WERI-Rb-1 (cell line): ENCODE results near the gene TRIM38.
"Not testable (repeated sequence)": the region's sequence is repeated elsewhere in the genome, so short reads cannot be mapped to it uniquely, and the experiment has no call there.

Experiments used
- DNase-seq: peaks from one replicate; pipeline ENCODE4 v3.0.0-alpha.2; 2020
- H3K27ac ChIP-seq: fragments of 250-450 bp; sonication (Bioruptor Pico); 2 replicates; pipeline ENCODE4 v1.5.1; 2020; ENCODE audit warnings: mild to moderate bottlenecking, moderate library complexity
- H3K27me3 ChIP-seq: fragments of 250-450 bp; sonication (Bioruptor Pico); 2 replicates; pipeline ENCODE4 v1.5.1; 2021; ENCODE audit warnings: mild to moderate bottlenecking, low read depth, moderate library complexity; ENCODE audit not compliant: insufficient read depth, severe bottlenecking
- H3K36me3 ChIP-seq: fragments of 250-450 bp; sonication (Bioruptor Pico); 2 replicates; pipeline ENCODE4 v1.5.1; 2020; ENCODE audit warnings: mild to moderate bottlenecking, moderate library complexity
- H3K4me3 ChIP-seq: 2 replicates; pipeline ENCODE4 v1.5.1; 2011; ENCODE audit warnings: low read depth, mild to moderate bottlenecking, control low read depth, low read length
- H3K9me3 ChIP-seq: fragments of 250-450 bp; sonication (Bioruptor Pico); 2 replicates; pipeline ENCODE4 v1.5.1; 2021; ENCODE audit warnings: mild to moderate bottlenecking, moderate library complexity; ENCODE audit not compliant: severe bottlenecking
- CTCF ChIP-seq: IDR thresholded peaks from 2 replicates; pipeline ENCODE4 v1.5.1; 2011; ENCODE audit warnings: low read depth, mild to moderate bottlenecking, control low read depth, inconsistent platforms, low read length

TRIM38 gene

GRCh38 chr6:26012061-26012460, 49.5 kb downstream of the TRIM38 start:
- no peaks in the 10 kb centered on the region for H3K27me3 ChIP-seq
- no peaks in the 10 kb centered on the region for H3K36me3 ChIP-seq
- no peak for DNase-seq
- H3K27ac ChIP-seq = no peak overlapping the region
- no peak overlapping the region for H3K4me3 ChIP-seq
- no peak for TF ChIP-seq CTCF
- no peaks in the 10 kb centered on the region for H3K9me3 ChIP-seq

GRCh38 chr6:26014386-26014785, 51.8 kb downstream of the TRIM38 start:
- not testable (repeated sequence) for H3K36me3 ChIP-seq, DNase-seq, H3K27ac ChIP-seq, H3K27me3 ChIP-seq, H3K9me3 ChIP-seq, H3K4me3 ChIP-seq

GRCh38 chr6:26016245-26016962, 53.8 kb downstream of the TRIM38 start:
- no peak overlapping the region for H3K27ac ChIP-seq
- no peak for DNase-seq
- no peaks in the 10 kb centered on the region for H3K27me3 ChIP-seq
- H3K4me3 ChIP-seq = no peak overlapping the region
- H3K36me3 ChIP-seq = no peaks in the 10 kb centered on the region
- H3K9me3 ChIP-seq = peaks cover 3% of the 10 kb centered on the region
- TF ChIP-seq CTCF = no peak

- H3K27me3 ChIP-seq = no peaks in the 10 kb centered on the region
- no peak overlapping the region for H3K4me3 ChIP-seq
- no peaks in the 10 kb centered on the region for H3K36me3 ChIP-seq
- peaks cover 3% of the 10 kb centered on the region for H3K9me3 ChIP-seq
- no peak for TF ChIP-seq CTCF
- no peak for DNase-seq
- no peak overlapping the region for H3K27ac ChIP-seq
Measured at GRCh38 chr6:26016963-26017631, 54.5 kb downstream of the TRIM38 start.

- Histone ChIP-seq H3K27me3 (no peaks in the 10 kb centered on the region), H3K4me3 (no peak overlapping the region), H3K27ac (no peak overlapping the region), H3K36me3 (no peaks in the 10 kb centered on the region), H3K9me3 (peaks cover 3% of the 10 kb centered on the region)
- no peak for DNase-seq
- no peak for TF ChIP-seq CTCF
Measured at GRCh38 chr6:26017632-26017966, 55.0 kb downstream of the TRIM38 start.

GRCh38 chr6:26019261-26019830, 56.7 kb downstream of the TRIM38 start:
- H3K27me3 ChIP-seq = no peaks in the 10 kb centered on the region
- H3K36me3 ChIP-seq = no peaks in the 10 kb centered on the region
- no peak overlapping the region for H3K4me3 ChIP-seq
- H3K27ac ChIP-seq = no peak overlapping the region
- H3K9me3 ChIP-seq = peaks cover 3% of the 10 kb centered on the region
- TF ChIP-seq CTCF = no peak
- DNase-seq = no peak
